Smooth muscle cell of the pulmonary artery (primary cell): Measurements from ENCODE around the gene PDCL3. TPM values are rescaled to one million over a fixed set of nuclear protein-coding genes. Genes with fewer than 3 reads are reported as not detected.

Experiments used
- total RNA-seq: library from RNA; depleted of rRNA; stranded (reverse); fragments of >200 nt; gene quantifications from 2 replicates; pipeline ENCODE4 v1.2.3, GENCODE V29; 2014

The PDCL3 gene
- 9.6 and 13.7 TPM in 2 replicates for total RNA-seq

GRCh38 chr2:100562613-100563406 is at the start of gene PDCL3:
TSS of gene PDCL3 (plus strand) at chr2:100562993. CDS start at chr2:100563068, 75 bp downstream.

Other genes starting within 250 kb of the PDCL3 start
- gene LONRF2, start 240.5 kb upstream of the PDCL3 start, total RNA-seq: 0.52 and 3.6 TPM in 2 replicates
- gene CHST10, start 145.3 kb upstream of the PDCL3 start, total RNA-seq: 6.0 and 9.0 TPM in 2 replicates
- gene NMS, start 92.5 kb upstream of the PDCL3 start, total RNA-seq: not detected in 2 replicates